ENCODE data around the gene DEDD2.

The DEDD2 gene

DNA sequence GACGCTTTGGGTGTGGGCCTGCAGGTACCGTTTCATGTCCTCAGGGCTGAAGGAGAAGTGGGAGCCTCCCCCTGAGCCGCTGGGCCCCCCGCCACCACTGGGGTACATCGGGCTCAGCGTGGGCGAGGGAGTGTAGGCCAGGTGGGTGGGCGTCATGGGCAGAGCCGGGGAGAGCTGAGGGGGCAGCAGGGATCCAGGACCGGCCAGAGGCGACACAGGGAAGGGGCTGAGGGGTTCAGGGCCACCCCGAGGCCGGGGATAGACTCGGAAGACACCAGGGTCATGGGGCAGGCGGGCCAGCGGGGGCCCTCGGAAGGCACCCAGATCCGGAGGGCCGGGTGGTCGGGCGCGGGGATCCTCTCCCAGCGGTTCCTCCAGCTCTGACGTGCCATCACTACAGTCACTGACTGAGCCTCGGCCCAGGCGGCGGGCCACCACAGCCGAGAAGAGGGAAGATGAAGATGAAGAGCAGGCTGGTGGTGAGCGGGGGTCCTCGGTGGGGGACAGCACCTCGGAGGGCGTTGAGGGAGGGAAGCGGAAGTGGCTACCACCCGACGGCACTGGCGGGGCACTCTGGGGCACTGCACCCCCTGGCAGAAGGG lies 31.8 kb upstream of the DEDD2 start:
- no peak overlapping the region for H3K4me3 ChIP-seq (ENCODE audit: low read depth, low read length)

- no peak overlapping the region for H3K4me3 ChIP-seq (ENCODE audit: low read depth, low read length)
These were observed 31.0 kb upstream of the DEDD2 start for GRCh38 chr19:42248270-42249148.

GRCh38 chr19:42247640-42248199 lies 30.2 kb upstream of the DEDD2 start:
- no peak overlapping the region for H3K4me3 ChIP-seq (ENCODE audit: low read depth, low read length)

DNA sequence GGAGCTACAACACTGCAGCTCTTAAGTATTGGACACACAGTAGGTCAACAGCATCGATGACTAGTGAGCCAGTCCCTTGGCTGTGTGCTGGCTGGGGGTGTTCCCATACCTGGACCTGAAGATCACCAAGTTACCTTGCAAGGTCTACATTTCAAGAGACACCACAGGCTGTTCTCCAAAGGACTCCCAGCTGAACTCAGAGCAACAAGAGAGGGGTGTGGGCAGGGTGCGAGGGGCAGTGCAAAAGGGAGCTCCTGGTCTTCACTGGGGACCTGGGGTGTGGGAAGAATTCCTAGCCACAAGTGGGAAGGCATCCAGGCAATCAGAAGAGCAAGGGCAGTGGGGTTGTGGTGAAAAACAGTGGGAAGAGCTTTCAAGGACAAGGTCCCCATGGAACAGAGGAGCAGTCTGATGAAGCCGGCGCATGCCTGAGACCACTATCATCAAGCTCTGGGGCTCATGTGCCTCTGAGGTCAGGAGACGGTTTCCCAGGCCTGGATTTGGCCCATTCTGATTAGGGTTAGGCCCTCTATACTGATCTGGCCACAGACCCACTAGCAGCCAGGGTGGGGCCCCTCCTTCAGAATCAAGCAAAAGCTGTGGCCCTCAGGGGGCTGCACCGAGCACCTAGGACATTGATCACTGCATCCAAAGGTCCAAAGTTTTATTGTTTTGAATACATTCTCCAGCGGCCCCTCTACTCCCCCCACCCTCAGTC lies 29.6 kb upstream of the DEDD2 start:
- H3K4me3 ChIP-seq (ENCODE audit: low read depth, low read length): no peak overlapping the region

GRCh38 chr19:42246143-42246921 lies 28.9 kb upstream of the DEDD2 start:
- no peak overlapping the region for H3K4me3 ChIP-seq (ENCODE audit: low read depth, low read length)

DNA sequence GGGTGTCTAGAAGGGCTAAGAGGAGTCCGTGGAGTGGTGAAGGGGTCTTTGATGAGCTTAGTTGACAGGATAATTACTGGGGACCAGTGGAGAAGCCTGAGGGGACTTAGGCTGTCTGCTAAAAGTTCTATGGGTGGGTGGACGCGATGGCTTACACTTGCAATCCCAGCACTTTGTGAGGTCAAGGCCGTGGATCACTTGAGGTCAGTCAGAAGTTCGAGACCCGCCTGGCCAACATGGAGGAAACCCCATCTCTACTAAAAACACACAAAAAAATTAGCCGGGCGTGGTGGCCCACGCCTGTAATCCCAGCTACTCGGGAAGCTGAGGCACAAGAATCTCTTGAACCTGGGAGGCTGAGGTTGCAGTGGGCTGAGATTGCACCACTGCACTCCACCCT lies 27.8 kb upstream of the DEDD2 start:
- no peak overlapping the region for H3K4me3 ChIP-seq (ENCODE audit: low read depth, low read length)

DNA sequence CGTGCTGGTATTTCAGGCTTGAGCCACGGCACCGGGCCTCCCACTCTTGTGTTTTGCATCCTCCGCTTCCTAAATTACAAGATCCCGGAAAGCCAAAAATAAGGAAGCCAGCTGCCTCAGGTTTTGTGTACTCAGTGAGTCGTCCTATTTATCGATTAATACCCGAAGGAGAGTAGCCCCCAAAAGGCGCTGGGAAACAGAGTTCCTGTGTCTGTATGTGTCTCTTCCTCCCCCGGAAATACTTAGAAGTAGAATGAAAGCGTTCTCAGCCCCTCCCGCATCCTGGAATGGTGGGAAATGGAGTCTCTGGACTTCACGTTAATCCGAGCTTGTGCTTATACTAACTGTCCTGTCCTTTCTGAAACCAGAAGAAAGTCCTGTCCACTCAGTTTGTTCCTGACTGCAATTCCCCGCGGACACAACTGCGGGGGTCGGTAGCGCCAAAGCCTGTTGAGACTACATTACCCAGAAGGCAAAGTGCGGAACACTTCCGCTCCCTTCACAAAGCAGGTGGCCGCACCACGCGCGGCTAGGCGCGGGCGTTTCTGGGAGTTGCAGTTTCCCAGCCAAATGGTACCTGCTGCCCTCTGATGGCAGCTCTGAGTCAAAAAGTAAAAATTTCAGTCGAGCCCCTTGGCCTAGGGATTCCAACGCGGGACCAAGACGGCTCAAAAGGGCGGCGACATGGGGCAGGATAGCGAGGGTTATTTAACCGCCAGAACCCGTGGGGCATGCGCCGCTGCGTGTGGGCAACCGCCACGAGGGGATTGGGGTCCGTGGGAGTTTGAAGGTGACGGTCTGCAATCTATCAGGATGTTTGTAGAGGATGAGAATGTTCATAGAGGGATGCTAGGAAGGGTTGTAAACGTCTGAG lies 27.1 kb upstream of the DEDD2 start:
- peak overlapping the region; percentile 35 for H3K4me3 ChIP-seq (ENCODE audit: low read depth, low read length)

GRCh38 chr19:42242512-42243409 lies 25.3 kb upstream of the DEDD2 start, which contains the start of gene GSK3A:
TSS of gene GSK3A (minus strand) at chr19:42242602. CDS start at chr19:42242465, 137 bp downstream.
- H3K4me3 ChIP-seq (ENCODE audit: low read depth, low read length): peak within 1 kb of the TSS; percentile 82

- H3K4me3 ChIP-seq (ENCODE audit: low read depth, low read length): peak overlapping the region; percentile 82
These were observed 24.6 kb upstream of the DEDD2 start for GRCh38 chr19:42242069-42242511.

DNA sequence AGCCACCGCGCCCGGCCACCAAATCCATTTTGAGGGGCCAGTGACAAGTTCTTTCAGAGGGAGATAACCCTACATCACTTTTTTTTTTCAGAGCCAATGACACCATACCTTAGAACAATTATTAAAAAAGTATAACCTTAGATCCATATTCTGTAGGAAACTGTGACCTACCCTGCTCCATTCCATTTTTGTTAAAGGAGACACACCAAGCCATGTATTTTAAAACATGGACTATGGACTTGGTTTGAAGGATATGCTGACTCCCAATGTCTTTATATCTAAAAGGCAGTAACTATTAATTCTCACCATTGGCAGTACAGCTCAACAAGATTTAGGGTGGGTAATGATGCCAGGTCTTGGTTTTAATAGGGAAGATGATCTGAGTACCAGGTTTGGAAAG lies 23.8 kb upstream of the DEDD2 start:
- peak overlapping the region; percentile 82 for H3K4me3 ChIP-seq (ENCODE audit: low read depth, low read length)

- H3K4me3 ChIP-seq (ENCODE audit: low read depth, low read length): no peak overlapping the region
These were observed 22.2 kb upstream of the DEDD2 start for GRCh38 chr19:42239544-42240220.

DNA sequence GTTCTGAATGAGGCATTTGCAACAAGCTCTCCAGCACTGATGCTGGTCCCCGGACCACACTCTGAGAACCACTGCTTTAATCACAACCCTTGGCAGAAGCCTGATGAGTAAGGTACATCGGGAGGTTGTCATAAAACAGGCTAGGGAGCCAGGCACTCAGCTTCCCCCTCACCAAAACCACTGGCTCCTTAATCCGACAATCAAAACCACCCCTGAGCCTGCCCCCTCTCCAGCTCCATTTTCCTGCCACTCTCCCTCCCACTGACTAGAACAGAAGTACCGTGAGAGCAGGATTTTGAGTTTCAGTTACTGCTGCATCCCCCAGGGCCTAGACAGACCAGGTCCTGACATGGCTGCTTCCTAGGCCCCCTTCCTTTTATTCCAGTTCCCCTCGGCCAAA lies 17.7 kb upstream of the DEDD2 start:
- H3K4me3 ChIP-seq (ENCODE audit: low read depth, low read length): no peak overlapping the region

GRCh38 chr19:42234364-42234763 lies 16.9 kb upstream of the DEDD2 start:
- H3K4me3 ChIP-seq (ENCODE audit: low read depth, low read length): no peak overlapping the region

DNA sequence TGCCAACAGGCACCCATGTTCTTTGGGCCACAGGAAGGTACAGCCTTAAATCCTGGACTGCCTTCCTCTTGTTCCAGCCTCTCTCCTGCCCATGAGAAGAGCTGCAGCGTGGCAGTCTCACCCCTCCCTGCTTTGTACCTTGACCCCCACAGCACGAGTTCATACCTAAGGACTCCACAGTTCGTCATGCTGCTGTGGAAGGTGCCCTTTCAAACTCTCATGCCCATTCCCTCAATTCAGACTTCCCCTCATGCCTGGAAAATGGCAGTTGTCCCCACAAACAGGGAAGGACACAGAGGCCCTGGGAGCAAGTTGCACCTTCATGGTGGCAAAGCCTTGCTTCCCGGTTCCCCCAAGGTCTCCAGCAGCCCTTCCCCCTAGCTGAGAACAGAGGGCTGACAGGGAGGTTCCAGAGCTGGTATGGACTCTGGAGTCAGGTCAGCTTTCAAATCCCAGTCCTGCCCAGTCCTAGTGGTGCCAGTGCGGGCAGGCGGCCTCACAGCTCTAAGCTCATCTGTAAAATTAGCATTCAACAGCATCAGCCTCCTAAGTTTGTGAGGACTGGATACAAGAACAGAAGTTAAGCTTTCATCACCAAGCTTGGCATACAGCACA lies 16.3 kb upstream of the DEDD2 start:
- no peak overlapping the region for H3K4me3 ChIP-seq (ENCODE audit: low read depth, low read length)

DNA sequence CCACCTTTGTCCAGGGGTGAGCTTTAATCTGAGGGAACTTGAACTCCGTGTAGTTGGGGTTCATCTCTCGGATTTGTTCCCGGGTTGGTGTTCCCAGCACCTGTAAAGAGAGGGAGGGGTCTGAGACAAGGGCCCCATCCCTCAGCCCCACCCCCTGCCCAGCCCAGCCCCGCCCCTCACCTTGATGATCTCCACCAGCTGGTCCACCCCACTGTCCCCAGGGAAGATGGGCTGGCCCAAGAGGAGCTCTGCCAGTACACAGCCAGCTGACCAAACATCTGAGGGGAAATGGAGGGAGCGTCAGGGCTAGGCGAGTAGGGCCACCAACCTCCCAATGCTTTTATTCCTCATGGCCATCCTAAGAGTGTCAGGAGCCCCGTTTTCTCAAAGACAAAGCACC lies 15.6 kb upstream of the DEDD2 start:
- no peak overlapping the region for H3K4me3 ChIP-seq (ENCODE audit: low read depth, low read length)

- H3K4me3 ChIP-seq (ENCODE audit: low read depth, low read length): no peak overlapping the region
These were observed 15.0 kb upstream of the DEDD2 start for GRCh38 chr19:42232435-42232834.

- H3K4me3 ChIP-seq (ENCODE audit: low read depth, low read length): no peak overlapping the region
These were observed 13.1 kb upstream of the DEDD2 start for GRCh38 chr19:42230571-42230970.
